Breast epithelium (tissue), 4 donors: ENCODE measurements around the gene AKR1C3. TPM values are rescaled to one million over a fixed set of nuclear protein-coding genes. Genes with fewer than 3 reads are reported as not detected.

Source experiments
- DNase-seq, 2 donors: peaks; one replicate each; pipeline ENCODE4 v3.0.0-alpha.2; 2019; ENCODE audit warnings: low spot score in 2 of 2
- H3K27ac ChIP-seq, 2 donors: fragments of 200-600 bp; sonication (generic) in 1 of 2; one replicate each; pipeline ENCODE4 v1.5.1; 2016 to 2019; ENCODE audit warnings: mild to moderate bottlenecking in 1 of 2
- H3K27me3 ChIP-seq, 2 donors: fragments of 200-600 bp; sonication (generic) in 1 of 2; one replicate each; pipeline versions ENCODE4 v1.5.1 to v1.6.0; 2017 to 2019; ENCODE audit warnings: control low read depth in 1 of 2, mild to moderate bottlenecking in 1 of 2
- H3K36me3 ChIP-seq: fragments of 200-600 bp; one replicate; pipeline ENCODE4 v1.5.1; 2019
- H3K4me1 ChIP-seq, 2 donors: fragments of 200-600 bp; sonication (generic); one replicate each; pipeline ENCODE4 v1.5.1; 2016 to 2019; ENCODE audit warnings: control low read depth in 1 of 2
- H3K4me3 ChIP-seq, 3 donors: fragments of 200-600 bp; sonication (generic); 1 replicate in 2 of 3; 2 replicates in 1 of 3; pipeline ENCODE4 v1.5.1; 2016 to 2019; ENCODE audit warnings: mild to moderate bottlenecking in 3 of 3, moderate library complexity in 2 of 3
- H3K9me3 ChIP-seq, 2 donors: fragments of 200-600 bp; sonication (generic) in 1 of 2; one replicate each; pipeline ENCODE4 v1.5.1; 2016 to 2019; ENCODE audit warnings: control low read depth in 1 of 2
- POLR2A ChIP-seq: fragments of 450-650 bp; IDR thresholded peaks from one replicate; pipeline ENCODE4 v1.6.1; 2016; ENCODE audit warnings: antibody characterized with exemption, mild to moderate bottlenecking, moderate library complexity
- POLR2AphosphoS5 ChIP-seq, 3 donors: sonication (generic); formaldehyde crosslinking; IDR thresholded peaks; one replicate each; pipeline ENCODE4 v1.6.1; 2017; ENCODE audit warnings: antibody characterized with exemption in 3 of 3
- intact Hi-C: fragments of 100-400 bp; cut with DNase I; formaldehyde crosslinking; loops from one replicate; pipeline ENCODE4 v1.15.1; 2023; ENCODE audit warnings: low total_unique reads
- total RNA-seq, 3 donors: library from RNA; depleted of rRNA; stranded (reverse); fragments of >200 nt; gene quantifications; one replicate each; pipeline ENCODE4 v1.1.0, GENCODE V29; 2016
- TF ChIP-seq, protein P1 (sequence below), 3 donors: fragments of 450-650 bp; IDR thresholded peaks; one replicate each; pipeline ENCODE4 v1.5.1; 2016 to 2017; ENCODE audit warnings: antibody characterized with exemption in 3 of 3, mild to moderate bottlenecking in 3 of 3, moderate library complexity in 3 of 3

AKR1C3 gene
- total RNA-seq, 3 donors from 2014 or later, result 37.6 to 110 (median 70.8) TPM

DNA sequence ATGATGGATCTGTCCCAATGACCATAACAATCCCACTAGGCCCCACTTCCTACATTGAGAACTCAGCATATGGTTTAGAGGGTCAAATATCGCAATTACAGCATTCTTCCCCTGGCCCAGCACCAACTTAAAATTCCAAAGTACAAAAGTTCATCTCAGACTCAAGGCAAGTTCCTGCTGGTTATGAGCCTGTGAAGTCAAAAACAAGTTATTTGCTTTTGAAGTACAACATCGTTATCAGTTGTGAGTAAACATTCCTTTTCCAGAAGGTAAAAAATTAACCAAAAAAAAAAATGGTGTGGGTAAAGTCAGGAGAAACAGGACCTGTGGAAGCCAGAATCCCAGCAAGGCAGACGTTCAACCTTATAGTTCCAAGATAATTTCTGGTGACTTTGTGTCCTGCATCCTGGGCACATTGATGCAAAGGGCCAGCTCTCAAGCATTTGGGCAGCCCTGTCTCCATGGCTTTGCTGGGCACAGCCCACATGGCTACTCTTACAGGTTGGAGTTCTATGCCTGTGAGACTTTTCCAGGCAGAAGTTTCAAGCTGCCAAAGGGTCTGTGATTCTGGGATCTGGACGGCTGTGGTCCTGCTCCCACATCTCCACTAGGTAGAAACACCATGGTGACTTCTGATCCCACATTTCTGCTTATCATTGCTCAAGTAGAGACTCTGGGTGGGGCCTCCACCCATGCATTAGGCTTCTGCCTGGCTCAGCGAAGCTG is 53.2 kb downstream of the AKR1C3 start:
- intact Hi-C loops, result no loop called here

GRCh38 chr10:5147981-5148677 is 53.9 kb downstream of the AKR1C3 start:
- no peak overlapping the region for H3K4me3 ChIP-seq
- TF ChIP-seq POLR2A (no peak), POLR2AphosphoS5 (IDR thresholded peaks at IDR 0.05) (no peak)
- TF ChIP-seq, protein P1, sequence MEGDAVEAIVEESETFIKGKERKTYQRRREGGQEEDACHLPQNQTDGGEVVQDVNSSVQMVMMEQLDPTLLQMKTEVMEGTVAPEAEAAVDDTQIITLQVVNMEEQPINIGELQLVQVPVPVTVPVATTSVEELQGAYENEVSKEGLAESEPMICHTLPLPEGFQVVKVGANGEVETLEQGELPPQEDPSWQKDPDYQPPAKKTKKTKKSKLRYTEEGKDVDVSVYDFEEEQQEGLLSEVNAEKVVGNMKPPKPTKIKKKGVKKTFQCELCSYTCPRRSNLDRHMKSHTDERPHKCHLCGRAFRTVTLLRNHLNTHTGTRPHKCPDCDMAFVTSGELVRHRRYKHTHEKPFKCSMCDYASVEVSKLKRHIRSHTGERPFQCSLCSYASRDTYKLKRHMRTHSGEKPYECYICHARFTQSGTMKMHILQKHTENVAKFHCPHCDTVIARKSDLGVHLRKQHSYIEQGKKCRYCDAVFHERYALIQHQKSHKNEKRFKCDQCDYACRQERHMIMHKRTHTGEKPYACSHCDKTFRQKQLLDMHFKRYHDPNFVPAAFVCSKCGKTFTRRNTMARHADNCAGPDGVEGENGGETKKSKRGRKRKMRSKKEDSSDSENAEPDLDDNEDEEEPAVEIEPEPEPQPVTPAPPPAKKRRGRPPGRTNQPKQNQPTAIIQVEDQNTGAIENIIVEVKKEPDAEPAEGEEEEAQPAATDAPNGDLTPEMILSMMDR (IDR thresholded peaks at IDR 0.05), result no peak
- intact Hi-C loops, result no loop called here

More for the DNA sequence above, 53.2 kb downstream of the AKR1C3 start:
- Histone ChIP-seq H3K9me3 (peaks cover 0 to 10% of the 10 kb centered on the region in 2 donors), H3K27me3 (no peaks in the 10 kb centered on the region), H3K4me1 (no peaks in the 10 kb centered on the region), H3K4me3 (no peak overlapping the region), H3K27ac (no peak overlapping the region), H3K36me3 (no peaks in the 10 kb centered on the region)
- TF ChIP-seq, protein P1 (IDR thresholded peaks at IDR 0.05), result no peak
- TF ChIP-seq POLR2AphosphoS5 (IDR thresholded peaks at IDR 0.05), result no peak
- TF ChIP-seq POLR2A, result no peak
- no peak for DNase-seq

GRCh38 chr10:5148678-5149032 is 54.4 kb downstream of the AKR1C3 start:
- TF ChIP-seq POLR2AphosphoS5 (IDR thresholded peaks at IDR 0.05) (no peak), POLR2A (no peak)
- TF ChIP-seq, protein P1 (IDR thresholded peaks at IDR 0.05), result no peak
- Histone ChIP-seq H3K27ac (no peak overlapping the region), H3K36me3 (no peaks in the 10 kb centered on the region), H3K4me3 (no peak overlapping the region), H3K27me3 (no peaks in the 10 kb centered on the region), H3K4me1 (no peaks in the 10 kb centered on the region), H3K9me3 (peaks cover 0 to 10% of the 10 kb centered on the region in 2 donors)
- no peak for DNase-seq
- intact Hi-C loops, result no loop called here

More at GRCh38 chr10:5147981-5148677, 53.9 kb downstream of the AKR1C3 start:
- no peak overlapping the region for H3K27ac ChIP-seq
- H3K27me3 ChIP-seq, result no peaks in the 10 kb centered on the region
- H3K4me1 ChIP-seq, result no peaks in the 10 kb centered on the region
- no peaks in the 10 kb centered on the region for H3K36me3 ChIP-seq
- peaks cover 0 to 10% of the 10 kb centered on the region in 2 donors for H3K9me3 ChIP-seq
- no peak for DNase-seq

GRCh38 chr10:5151076-5151475 is 56.9 kb downstream of the AKR1C3 start:
- H3K9me3 ChIP-seq, result peaks cover 0 to 10% of the 10 kb centered on the region in 2 donors
- no peak overlapping the region for H3K4me3 ChIP-seq
- H3K36me3 ChIP-seq, result no peaks in the 10 kb centered on the region
- H3K27me3 ChIP-seq, result no peaks in the 10 kb centered on the region
- DNase-seq, result no peak
- H3K4me1 ChIP-seq, result no peaks in the 10 kb centered on the region
- TF ChIP-seq, protein P1 (IDR thresholded peaks at IDR 0.05), result no peak
- TF ChIP-seq POLR2A (no peak), POLR2AphosphoS5 (IDR thresholded peaks at IDR 0.05) (no peak)
- intact Hi-C loops, result no loop called here
- H3K27ac ChIP-seq, result no peak overlapping the region

DNA sequence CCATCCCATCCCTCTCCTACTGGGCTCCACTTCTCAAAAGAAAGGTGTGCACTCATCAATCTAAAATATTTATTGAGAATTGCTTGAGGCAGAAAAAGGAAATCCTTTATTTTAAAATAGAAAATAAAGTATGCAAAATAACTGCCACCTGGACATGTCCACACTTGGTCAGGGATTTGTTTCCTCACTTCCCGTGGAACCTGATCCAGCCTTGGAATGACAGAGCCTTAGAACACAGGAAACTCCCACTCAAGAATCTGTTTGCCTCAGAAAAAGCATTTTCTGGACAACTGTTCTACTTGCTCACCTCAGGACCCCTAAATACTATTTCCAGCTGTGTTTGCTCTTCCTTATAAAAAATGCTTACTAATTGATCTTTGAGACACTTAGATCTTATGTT is 61.7 kb downstream of the AKR1C3 start:
- no peak overlapping the region for H3K27ac ChIP-seq
- H3K9me3 ChIP-seq, result peaks cover 0 to 8% of the 10 kb centered on the region in 2 donors
- H3K36me3 ChIP-seq, result no peaks in the 10 kb centered on the region
- no peak for TF ChIP-seq POLR2A
- no peak for TF ChIP-seq POLR2AphosphoS5 (IDR thresholded peaks at IDR 0.05)
- TF ChIP-seq, protein P1 (IDR thresholded peaks at IDR 0.05), result no peak
- no peaks in the 10 kb centered on the region for H3K4me1 ChIP-seq
- intact Hi-C loops, result no loop called here
- no peak overlapping the region for H3K4me3 ChIP-seq
- H3K27me3 ChIP-seq, result no peaks in the 10 kb centered on the region
- DNase-seq, result no peak
